EL (cell line): ENCODE measurements around the gene EME2.

Source experiments
- DNase-seq: peaks from one replicate; pipeline ENCODE4 v3.0.0-alpha.2; 2016

Gene EME2

DNA sequence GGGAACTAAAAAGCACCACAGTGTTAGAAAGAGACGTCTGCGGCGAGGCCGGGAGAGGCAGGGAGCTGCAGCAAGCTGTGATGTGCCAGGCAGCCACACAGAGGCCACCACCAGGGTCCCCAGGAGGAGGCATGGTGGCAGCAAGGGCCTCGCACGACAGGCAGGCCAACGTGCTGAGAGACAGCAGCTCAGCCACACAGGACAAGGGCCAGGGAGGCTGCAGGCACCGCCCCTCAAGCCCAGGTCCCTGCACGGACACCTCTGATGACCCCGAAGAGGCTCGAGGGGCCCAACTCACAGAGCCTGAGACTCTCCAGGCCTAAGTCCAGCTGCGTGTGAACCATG lies 48.3 kb downstream of the EME2 start:
- DNase-seq = no peak

GRCh38 chr16:1821861-1822611 lies 49.4 kb downstream of the EME2 start:
- DNase-seq = no peak

- no peak for DNase-seq
Measured at GRCh38 chr16:1822801-1823200, 50.2 kb downstream of the EME2 start.

DNA sequence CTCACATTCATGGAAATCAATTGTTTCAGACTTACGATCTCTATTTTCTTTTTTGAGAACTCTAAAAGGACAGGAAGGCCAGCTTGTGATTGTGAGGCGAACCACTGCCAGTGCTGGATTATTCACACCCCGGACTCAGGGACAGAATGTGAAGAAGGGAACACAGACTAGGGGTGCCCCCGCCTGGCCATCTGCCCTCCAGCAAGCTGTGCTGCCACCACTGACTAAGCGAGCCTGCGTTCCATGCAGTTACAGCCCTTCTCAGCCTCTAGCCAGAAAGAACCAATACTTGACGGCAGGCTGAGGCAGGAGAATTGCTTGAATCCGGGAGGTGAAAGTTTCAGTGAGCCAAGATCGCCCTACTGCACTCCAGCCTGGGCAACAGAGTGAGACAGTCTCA lies 51.2 kb downstream of the EME2 start:
- peak; percentile 52 for DNase-seq

GRCh38 chr16:1825381-1825863 lies 52.8 kb downstream of the EME2 start:
- no peak for DNase-seq
